K562 (cell line): ENCODE measurements around the gene PCNX2. TPM values are rescaled to one million over a fixed set of nuclear protein-coding genes. Genes with fewer than 3 reads are reported as not detected.
A peak's percentile ranks its signal among the peaks of the same experiment; 100 is the strongest.

ENCODE experiments used
- ATAC-seq: fragments of 200-7000 bp; cut with Tn5 transposase; 3 replicates; pipeline ENCODE4 v1.9.1; 2020; ENCODE audit warnings: moderate library complexity
- BruUV-seq: library from RNA; stranded (reverse); fragments of 400-500 nt; replicated peaks from 2 replicates; lab custom pipeline; 2021; lab: Mats Ljungman, UMichigan
- CTCF ChIA-PET: fragments of 300-600 bp; formaldehyde crosslinking; extraction: SDS; loops from one replicate; lab custom pipeline; 2021; ENCODE audit warnings: low intra/inter-chr PET ratio; lab: Yijun Ruan, JAX
- POLR2A ChIA-PET: fragments of 300-600, 350-650 bp; sonication (Branson Sonifier 250); formaldehyde crosslinking; extraction: SDS; loops from one replicate; lab custom pipeline; 2021; ENCODE audit warnings: antibody characterized with exemption, inconsistent platforms; lab: Yijun Ruan, JAX
- DNase-seq, 4 experiments: peaks; one replicate each; pipeline versions ENCODE4 v3.0.0 to v3.0.0-alpha.2; 2011 to 2018; ENCODE audit warnings: low spot score in 3 of 4, mixed read lengths in 3 of 4; ENCODE audit errors: extremely low read depth in 1 of 4
- FAIRE-seq: peaks from 2 replicates; lab custom pipeline; 2011; peaks lifted over from hg19 to GRCh38; lab: Jason Lieb, UNC
- H2AFZ ChIP-seq: 2 replicates; pipeline ENCODE4 v1.6.0; 2011; ENCODE audit warnings: low read depth, low read length, control low read depth, inconsistent platforms
- H3K27ac ChIP-seq: fragments of 200-600 bp; 3 replicates; pipeline ENCODE4 v1.8.0; 2011; ENCODE audit warnings: low read depth, mild to moderate bottlenecking, control low read depth, inconsistent platforms, low read length, moderate library complexity, mixed read lengths; ENCODE audit errors: extremely low read depth
- H3K27me3 ChIP-seq, 2 experiments: fragments of 300-600 bp in 1 of 2; 2 replicates in 1 of 2; 3 replicates in 1 of 2; pipeline versions ENCODE4 v1.6.0 to v1.8.0; 2011; ENCODE audit warnings: inconsistent platforms in 2 of 2, low read length in 2 of 2, mild to moderate bottlenecking in 1 of 2, mixed read lengths in 1 of 2, moderate library complexity in 1 of 2; ENCODE audit not compliant: control insufficient read depth in 2 of 2, insufficient read depth in 2 of 2
- H3K36me3 ChIP-seq: fragments of 300-600 bp; 3 replicates; pipeline ENCODE4 v1.8.0; 2011; ENCODE audit warnings: mild to moderate bottlenecking, low read length, inconsistent platforms; ENCODE audit not compliant: control insufficient read depth, insufficient read depth
- H3K4me1 ChIP-seq, 2 experiments: fragments of 200-600 bp in 1 of 2; replicated peaks in 1 of 2; 2 replicates in 1 of 2; 3 replicates in 1 of 2; pipeline versions ENCODE4 v1.5.1 to v1.8.0; 2011; ENCODE audit warnings: inconsistent platforms in 2 of 2, low read length in 2 of 2, mild to moderate bottlenecking in 1 of 2, mixed read lengths in 1 of 2, moderate library complexity in 1 of 2; ENCODE audit not compliant: control insufficient read depth in 2 of 2, insufficient read depth in 2 of 2
- H3K4me2 ChIP-seq: 2 replicates; pipeline ENCODE4 v1.6.1; 2011; ENCODE audit warnings: low read length, control low read depth, inconsistent platforms, mixed read lengths; ENCODE audit not compliant: insufficient read depth
- H3K4me3 ChIP-seq: fragments of 200-600 bp; sonication (generic), shearing (Covaris generic); 2 replicates; pipeline ENCODE4 v1.5.1; 2016; ENCODE audit warnings: control low read depth, inconsistent platforms
- H3K79me2 ChIP-seq: fragments of 200-600 bp; 3 replicates; pipeline ENCODE4 v1.8.0; 2011; ENCODE audit warnings: low read length, inconsistent platforms; ENCODE audit not compliant: control insufficient read depth, insufficient read depth
- H3K9ac ChIP-seq, 2 experiments: 2 replicates each; pipeline versions ENCODE4 v1.6.0 to v1.6.1; 2011; ENCODE audit warnings: low read depth in 2 of 2, low read length in 2 of 2, control low read depth in 1 of 2, inconsistent platforms in 1 of 2, mild to moderate bottlenecking in 1 of 2, mixed read lengths in 1 of 2; ENCODE audit not compliant: insufficient read depth in 1 of 2
- H3K9me1 ChIP-seq: one replicate; pipeline ENCODE4 v1.6.0; 2011; ENCODE audit warnings: inconsistent platforms, mild to moderate bottlenecking, low read length, moderate library complexity; ENCODE audit not compliant: control insufficient read depth, insufficient read depth
- H3K9me3 ChIP-seq: replicated peaks from 2 replicates; pipeline ENCODE4 v1.5.1; 2011; ENCODE audit warnings: low read depth, low read length, inconsistent platforms; ENCODE audit not compliant: control insufficient read depth, insufficient read depth
- H4K20me1 ChIP-seq: replicated peaks from 2 replicates; pipeline ENCODE4 v1.6.1; 2011; ENCODE audit warnings: low read length, inconsistent platforms, mixed read lengths; ENCODE audit not compliant: control insufficient read depth, insufficient read depth
- BDP1 ChIP-seq: IDR thresholded peaks from 3 replicates; pipeline ENCODE4 v1.6.1; 2011; ENCODE audit not compliant: insufficient read length, insufficient read depth
- GABPB1 ChIP-seq: sonication (generic); formaldehyde crosslinking; IDR thresholded peaks from 2 replicates; pipeline ENCODE4 v1.8.0; 2022; ENCODE audit warnings: mild to moderate bottlenecking, missing genetic modification reagents
- KLF1 ChIP-seq: fragments of 450-650 bp; IDR thresholded peaks from 2 replicates; pipeline ENCODE4 v1.6.1; 2016; ENCODE audit warnings: missing genetic modification characterization, missing compliant biosample characterization
- MCM7 ChIP-seq, 2 experiments: fragments of 450-650 bp; IDR thresholded peaks; 2 replicates each; pipeline ENCODE4 v1.6.1; 2016 to 2018
- SNRNP70 ChIP-seq: fragments of 200-400 bp; formaldehyde crosslinking; optimal IDR thresholded peaks from 2 replicates; pipeline ENCODE3; 2017; ENCODE audit warnings: low read depth, low read length
- TCF7L2 ChIP-seq: fragments of 150-350 bp; IDR thresholded peaks from 2 replicates; pipeline ENCODE4 v1.6.1; 2016; ENCODE audit warnings: low read depth, mild to moderate bottlenecking, low read length, moderate library complexity
- ZBED1 ChIP-seq: IDR thresholded peaks from 2 replicates; pipeline ENCODE4 v1.6.1; 2014
- ZBTB1 ChIP-seq: sonication (generic); formaldehyde crosslinking; IDR thresholded peaks from 2 replicates; pipeline ENCODE4 v1.8.1; 2023; ENCODE audit warnings: missing genetic modification reagents, low read depth, mild to moderate bottlenecking, borderline replicate concordance
- ZNF174 ChIP-seq: fragments of 250-450 bp; sonication (Bioruptor Pico); IDR thresholded peaks from 2 replicates; pipeline ENCODE4 v1.4.0; 2020; ENCODE audit warnings: mild to moderate bottlenecking
- ZNF224 ChIP-seq: sonication (generic); formaldehyde crosslinking; IDR thresholded peaks from 2 replicates; pipeline ENCODE4 v1.8.0; 2022; ENCODE audit warnings: mild to moderate bottlenecking, missing genetic modification reagents
- ZSCAN29 ChIP-seq: fragments of 450-650 bp; IDR thresholded peaks from 2 replicates; pipeline ENCODE4 v1.6.1; 2017
- WGBS: fragments of 100-300 bp; shearing (Covaris generic); methylation state at CpG from one replicate; pipeline ENCODE4 v1.1.6; 2016; ENCODE audit warnings: low coverage, mixed read lengths; ENCODE audit not compliant: insufficient coverage; ENCODE audit errors: missing lambda C conversion rate; 5-methylcytosine and 5-hydroxymethylcytosine counted together
- in situ Hi-C: fragments of 300-500 bp; cut with MboI; formaldehyde crosslinking; loops from 4 replicates; pipeline ENCODE4 v1.15.0; 2018; ENCODE audit warnings: inconsistent platforms, mixed read lengths
- intact Hi-C: fragments of 100-400 bp; cut with micrococcal nuclease; formaldehyde crosslinking; loops from 2 replicates; pipeline ENCODE4 v1.14.2; 2022
- polyA plus RNA-seq, 8 experiments: library from polyadenylated mRNA; depleted of rRNA in 4 of 8; stranded (reverse) in 5 of 8; unstranded in 3 of 8; fragments of >200 nt; fragmentation: Nextera tagmentation in 2 of 8; fragmentation: Illumina TruSeq in 1 of 8; extraction: Ambion mirVana in 2 of 8; extraction: Trizol in 1 of 8; gene quantifications; 2 replicates each; pipeline versions ENCODE4 v1.2.1 to v1.2.3, GENCODE V29; 2011 to 2014; ENCODE audit warnings: inconsistent platforms in 1 of 8, missing spikeins in 1 of 8
- total RNA-seq, 7 experiments: library from RNA; depleted of rRNA in 6 of 7; stranded (reverse); fragments of >200 nt in 6 of 7; fragmentation: Illumina TruSeq in 2 of 7; extraction: Trizol in 2 of 7; gene quantifications; 2 replicates each; pipeline versions ENCODE4 v1.2.1 to v1.2.3, GENCODE V29; 2011 to 2021; ENCODE audit warnings: low replicate concordance in 1 of 7
- TF ChIP-seq, protein P1 (sequence below): fragments of 450-650 bp; formaldehyde crosslinking; IDR thresholded peaks from 2 replicates; pipeline ENCODE4 v1.4.0; 2020; ENCODE audit warnings: mild to moderate bottlenecking, moderate library complexity
- TF ChIP-seq, protein P2 (sequence below): fragments of 450-650 bp; IDR thresholded peaks from 2 replicates; pipeline ENCODE4 v1.6.1; 2016; ENCODE audit warnings: antibody characterized with exemption
- TF ChIP-seq, protein P3 (sequence below), 3 experiments: fragments of 200-800 bp in 1 of 3; fragments of 250-450 bp in 1 of 3; fragments of 450-650 bp in 1 of 3; sonication (Bioruptor Pico) in 1 of 3; sonication (Bioruptor generic) in 1 of 3; formaldehyde crosslinking in 1 of 3; IDR thresholded peaks; 2 replicates each; pipeline versions ENCODE4 v1.6.1 to v1.8.0; 2016 to 2022; ENCODE audit warnings: mild to moderate bottlenecking in 2 of 3, missing genetic modification characterization in 2 of 3, missing compliant biosample characterization in 1 of 3, moderate library complexity in 1 of 3

The PCNX2 gene
- total and polyA plus RNA-seq, 9 of the 15 experiments (the other 6 are each of a cell fraction or from before 2014, with no cell fraction given), result 0.07 to 0.33 TPM; not detected in 7

DNA sequence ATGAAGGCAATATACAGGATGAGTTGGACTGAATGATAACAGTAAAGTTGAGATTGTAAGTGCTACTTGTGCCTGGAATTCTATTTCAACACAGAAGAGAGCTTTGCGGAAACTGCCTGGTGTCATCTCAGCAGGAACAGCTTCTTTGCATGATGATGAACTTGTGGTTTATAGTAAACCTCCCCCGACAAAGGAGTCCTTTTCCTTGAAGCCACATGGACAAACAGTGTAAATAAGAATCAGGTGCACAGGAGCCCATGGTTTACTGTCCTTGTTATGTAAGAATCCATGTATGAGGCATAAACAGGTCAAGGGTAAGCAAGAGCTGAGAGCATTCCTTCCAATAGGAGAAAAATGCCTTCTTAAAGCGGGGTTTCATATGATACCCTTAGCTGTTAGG lies 66.2 kb downstream of the PCNX2 start (continued):
- TF ChIP-seq, protein P1, sequence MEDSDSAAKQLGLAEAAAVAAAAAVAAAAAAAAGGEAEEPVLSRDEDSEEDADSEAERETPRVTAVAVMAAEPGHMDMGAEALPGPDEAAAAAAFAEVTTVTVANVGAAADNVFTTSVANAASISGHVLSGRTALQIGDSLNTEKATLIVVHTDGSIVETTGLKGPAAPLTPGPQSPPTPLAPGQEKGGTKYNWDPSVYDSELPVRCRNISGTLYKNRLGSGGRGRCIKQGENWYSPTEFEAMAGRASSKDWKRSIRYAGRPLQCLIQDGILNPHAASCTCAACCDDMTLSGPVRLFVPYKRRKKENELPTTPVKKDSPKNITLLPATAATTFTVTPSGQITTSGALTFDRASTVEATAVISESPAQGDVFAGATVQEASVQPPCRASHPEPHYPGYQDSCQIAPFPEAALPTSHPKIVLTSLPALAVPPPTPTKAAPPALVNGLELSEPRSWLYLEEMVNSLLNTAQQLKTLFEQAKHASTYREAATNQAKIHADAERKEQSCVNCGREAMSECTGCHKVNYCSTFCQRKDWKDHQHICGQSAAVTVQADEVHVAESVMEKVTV (CRISPR knock-in tag), result no peak
- TF ChIP-seq BDP1 (no peak), GABPB1 (CRISPR knock-in tag) (no peak), ZSCAN29 (no peak), ZBTB1 (no peak), SNRNP70 (no peak)

DNA sequence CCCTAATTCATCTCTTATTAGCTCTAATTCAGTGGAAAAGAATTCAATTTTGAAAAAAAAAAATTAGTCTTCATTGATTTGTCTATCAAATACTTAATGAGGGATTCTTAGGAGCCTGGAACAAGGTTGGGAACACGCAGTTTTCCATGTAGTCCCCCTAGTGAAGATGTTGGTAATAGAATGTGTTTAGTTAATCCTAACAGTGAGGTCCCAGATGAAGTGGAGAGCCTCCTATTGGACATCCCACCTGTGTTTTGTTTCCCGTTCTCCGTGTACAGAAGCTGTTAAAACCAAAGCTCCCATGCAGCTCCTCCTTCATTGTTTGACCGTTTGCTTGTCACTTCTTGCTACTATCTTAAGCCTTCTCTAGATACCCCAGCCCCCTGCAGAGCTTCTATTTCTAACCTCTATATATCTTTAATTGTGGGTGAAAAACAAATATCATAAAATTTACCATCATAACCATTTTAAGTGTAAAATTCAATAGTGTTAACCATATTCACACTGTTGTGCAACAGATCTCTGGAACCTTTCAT lies 67.5 kb downstream of the PCNX2 start:
- no peaks in the 10 kb centered on the region for H3K9me1 ChIP-seq
- no peak overlapping the region for H3K27ac ChIP-seq
- ChIA-PET POLR2A (no interaction called here), CTCF (no interaction called here)
- in situ Hi-C loops, result loop anchor here (25.0 kb wide), 2 partner anchors 591 to 1491 kb away; partner anchors contain the start of gene SIPA1L2
- WGBS, result 0% methylated on average over 4 of the region's 4 CpGs
- H3K79me2 ChIP-seq, result no peaks in the 10 kb centered on the region
- FAIRE-seq (no peak), ATAC-seq (no peak), DNase-seq (peak in 1 of 4 experiments; percentile 20)
- no TSS peak for BruUV-seq
- H3K4me3 ChIP-seq, result no peak overlapping the region
- H4K20me1 ChIP-seq, result no peaks in the 10 kb centered on the region
- H3K9me3 ChIP-seq, result no peaks in the 10 kb centered on the region
- no peaks in the 10 kb centered on the region for H3K4me1 ChIP-seq
- H2AFZ ChIP-seq, result no peak overlapping the region
- no peak overlapping the region for H3K9ac ChIP-seq
- intact Hi-C loops, result no loop called here
- no peak overlapping the region for H3K4me2 ChIP-seq
- H3K36me3 ChIP-seq, result no peaks in the 10 kb centered on the region
- no peaks in the 10 kb centered on the region for H3K27me3 ChIP-seq
- TF ChIP-seq ZNF174 (CRISPR knock-in tag) (no peak), KLF1 (tag) (no peak), TCF7L2 (no peak), ZBED1 (no peak), MCM7 (IDR thresholded peaks at IDR 0.05) (no peak), ZNF224 (CRISPR knock-in tag) (no peak)
- TF ChIP-seq, protein P2, sequence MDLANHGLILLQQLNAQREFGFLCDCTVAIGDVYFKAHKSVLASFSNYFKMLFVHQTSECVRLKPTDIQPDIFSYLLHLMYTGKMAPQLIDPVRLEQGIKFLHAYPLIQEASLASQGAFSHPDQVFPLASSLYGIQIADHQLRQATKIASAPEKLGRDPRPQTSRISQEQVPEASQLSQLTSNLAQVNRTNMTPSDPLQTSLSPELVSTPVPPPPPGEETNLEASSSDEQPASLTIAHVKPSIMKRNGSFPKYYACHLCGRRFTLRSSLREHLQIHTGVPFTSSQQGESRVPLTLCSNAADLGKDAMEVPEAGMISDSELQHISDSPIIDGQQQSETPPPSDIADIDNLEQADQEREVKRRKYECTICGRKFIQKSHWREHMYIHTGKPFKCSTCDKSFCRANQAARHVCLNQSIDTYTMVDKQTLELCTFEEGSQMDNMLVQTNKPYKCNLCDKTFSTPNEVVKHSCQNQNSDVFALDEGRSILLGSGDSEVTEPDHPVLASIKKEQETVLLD, result no peak
- TF ChIP-seq, protein P3, sequence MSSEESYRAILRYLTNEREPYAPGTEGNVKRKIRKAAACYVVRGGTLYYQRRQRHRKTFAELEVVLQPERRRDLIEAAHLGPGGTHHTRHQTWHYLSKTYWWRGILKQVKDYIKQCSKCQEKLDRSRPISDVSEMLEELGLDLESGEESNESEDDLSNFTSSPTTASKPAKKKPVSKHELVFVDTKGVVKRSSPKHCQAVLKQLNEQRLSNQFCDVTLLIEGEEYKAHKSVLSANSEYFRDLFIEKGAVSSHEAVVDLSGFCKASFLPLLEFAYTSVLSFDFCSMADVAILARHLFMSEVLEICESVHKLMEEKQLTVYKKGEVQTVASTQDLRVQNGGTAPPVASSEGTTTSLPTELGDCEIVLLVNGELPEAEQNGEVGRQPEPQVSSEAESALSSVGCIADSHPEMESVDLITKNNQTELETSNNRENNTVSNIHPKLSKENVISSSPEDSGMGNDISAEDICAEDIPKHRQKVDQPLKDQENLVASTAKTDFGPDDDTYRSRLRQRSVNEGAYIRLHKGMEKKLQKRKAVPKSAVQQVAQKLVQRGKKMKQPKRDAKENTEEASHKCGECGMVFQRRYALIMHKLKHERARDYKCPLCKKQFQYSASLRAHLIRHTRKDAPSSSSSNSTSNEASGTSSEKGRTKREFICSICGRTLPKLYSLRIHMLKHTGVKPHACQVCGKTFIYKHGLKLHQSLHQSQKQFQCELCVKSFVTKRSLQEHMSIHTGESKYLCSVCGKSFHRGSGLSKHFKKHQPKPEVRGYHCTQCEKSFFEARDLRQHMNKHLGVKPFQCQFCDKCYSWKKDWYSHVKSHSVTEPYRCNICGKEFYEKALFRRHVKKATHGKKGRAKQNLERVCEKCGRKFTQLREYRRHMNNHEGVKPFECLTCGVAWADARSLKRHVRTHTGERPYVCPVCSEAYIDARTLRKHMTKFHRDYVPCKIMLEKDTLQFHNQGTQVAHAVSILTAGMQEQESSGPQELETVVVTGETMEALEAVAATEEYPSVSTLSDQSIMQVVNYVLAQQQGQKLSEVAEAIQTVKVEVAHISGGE (CRISPR knock-in tag; IDR thresholded peaks at IDR 0.05), result no peak
